Measurements from ENCODE around the gene B3GNT9.

- TF ChIP-seq CTCF (IDR thresholded peaks at IDR 0.05; ENCODE audit: borderline replicate concordance, extremely low read depth, low read length, poor library complexity, severe bottlenecking) (no peak), EZH2 (IDR thresholded peaks at IDR 0.05; ENCODE audit: borderline replicate concordance, low read depth, low read length, severe bottlenecking) (no peak)
Observed at GRCh38 chr16:67151431-67152097, 766 bp upstream of the B3GNT9 start.
